SU-DHL-6 (cell line): ENCODE data around the gene APC.

ENCODE experiments used
- H2AFZ ChIP-seq: fragments of 200-600 bp; sonication (generic); 2 replicates; pipeline ENCODE4 v1.6.1; 2014; ENCODE audit warnings: low read depth, mild to moderate bottlenecking, moderate library complexity, mixed read lengths, antibody characterized with exemption, low read length; ENCODE audit not compliant: severe bottlenecking
- H3F3A ChIP-seq: fragments of 200-600 bp; shearing (Covaris generic); 2 replicates; pipeline ENCODE4 v1.6.0; 2016; ENCODE audit warnings: antibody characterized with exemption, mild to moderate bottlenecking; ENCODE audit not compliant: insufficient read depth
- H3K27ac ChIP-seq: fragments of 200-600 bp; sonication (generic); 2 replicates; pipeline ENCODE4 v1.5.1; 2016; ENCODE audit warnings: low read depth, mild to moderate bottlenecking, low read length, moderate library complexity, mixed read lengths
- H3K27me3 ChIP-seq: fragments of 200-600 bp; sonication (generic), shearing (Covaris generic); 2 replicates; pipeline ENCODE4 v1.6.0; 2014; ENCODE audit warnings: mild to moderate bottlenecking, low read length
- H3K36me3 ChIP-seq: fragments of 200-600 bp; sonication (generic); 2 replicates; pipeline ENCODE4 v1.6.1; 2014; ENCODE audit warnings: mild to moderate bottlenecking, low read length, mixed read lengths
- H3K4me2 ChIP-seq: fragments of 300-600, 200-600 bp; shearing (Covaris generic), sonication (generic); 2 replicates; pipeline ENCODE4 v1.6.0; 2014; ENCODE audit warnings: low read length, low read depth, mild to moderate bottlenecking; ENCODE audit not compliant: poor library complexity, severe bottlenecking
- H3K4me3 ChIP-seq: fragments of 200-600 bp; sonication (generic); 2 replicates; pipeline ENCODE4 v1.5.1; 2014; ENCODE audit warnings: antibody characterized with exemption, low read length, mild to moderate bottlenecking, mixed read lengths; ENCODE audit not compliant: insufficient read depth, poor library complexity, severe bottlenecking
- H3K79me2 ChIP-seq: fragments of 200-600 bp; sonication (generic); 2 replicates; pipeline ENCODE4 v1.6.1; 2014; ENCODE audit warnings: mild to moderate bottlenecking, low read length, moderate library complexity; ENCODE audit not compliant: insufficient read depth
- H3K9ac ChIP-seq: fragments of 200-600 bp; sonication (generic); 2 replicates; pipeline ENCODE4 v1.7.0; 2014; ENCODE audit warnings: mild to moderate bottlenecking, low read length
- H3K9me2 ChIP-seq: fragments of 200-600 bp; sonication (generic); replicated peaks from 2 replicates; pipeline ENCODE4 v1.6.1; 2014; ENCODE audit warnings: low read length; ENCODE audit not compliant: insufficient read depth
- H3K9me3 ChIP-seq: fragments of 200-600 bp; sonication (generic); 2 replicates; pipeline ENCODE4 v1.6.1; 2014; ENCODE audit warnings: low read length, mixed read lengths; ENCODE audit not compliant: insufficient read depth
- H4K20me1 ChIP-seq: fragments of 200-600 bp; sonication (generic); 2 replicates; pipeline ENCODE4 v1.6.1; 2014; ENCODE audit warnings: low read depth, mild to moderate bottlenecking, antibody characterized with exemption, low read length, moderate library complexity, mixed read lengths
- CTCF ChIP-seq: fragments of 200-600 bp; sonication (generic); IDR thresholded peaks from one replicate; pipeline ENCODE4 v1.5.1; 2017; ENCODE audit warnings: antibody characterized with exemption, mild to moderate bottlenecking, low read length, moderate library complexity; ENCODE audit not compliant: insufficient read depth, poor library complexity, severe bottlenecking
- EZH2phosphoT487 ChIP-seq: fragments of 200-600 bp; sonication (generic), shearing (Covaris generic); conservative IDR thresholded peaks from 2 replicates; pipeline ENCODE4 v1.6.1; 2018; ENCODE audit warnings: mild to moderate bottlenecking, antibody characterized with exemption, low read length, moderate library complexity, mixed read lengths

Gene APC

DNA sequence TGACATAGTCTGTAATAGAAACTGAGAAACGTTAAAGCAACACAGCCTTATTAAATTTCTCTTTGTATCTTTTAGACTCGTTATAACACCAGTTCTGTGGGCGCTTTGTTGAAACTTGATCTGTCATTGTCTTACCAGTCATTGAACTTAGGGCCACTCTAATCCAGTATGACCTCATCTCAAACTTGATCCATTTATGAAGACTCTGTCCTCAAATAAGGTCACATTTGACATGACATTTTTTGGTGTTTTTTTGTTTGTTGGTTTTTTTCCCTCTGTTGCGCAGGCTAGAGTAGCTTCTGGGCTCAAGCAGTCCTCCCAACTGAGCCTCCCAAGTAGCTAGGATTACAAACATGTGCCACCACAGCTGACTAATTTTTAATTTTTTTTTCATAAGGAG lies 5.9 kb downstream of the APC start:
- Histone ChIP-seq H3K36me3 (no peaks in the 10 kb centered on the region), H3K9me3 (no peaks in the 10 kb centered on the region), H3K4me3 (no peak overlapping the region), H3K27me3 (no peaks in the 10 kb centered on the region), H3K4me2 (no peak overlapping the region), H2AFZ (no peak overlapping the region), H3K9ac (no peak overlapping the region), H3K79me2 (peaks cover 52% of the 10 kb centered on the region), H4K20me1 (no peaks in the 10 kb centered on the region), H3F3A (0 out of 2 replicates have a peak, but pooled peaks cover 2% of the 10 kb centered on the region), H3K9me2 (no peaks in the 10 kb centered on the region), H3K27ac (no peak overlapping the region)
- no peak for TF ChIP-seq CTCF
- no peak for TF ChIP-seq EZH2phosphoT487

- TF ChIP-seq CTCF = no peak
- no peak for TF ChIP-seq EZH2phosphoT487
- Histone ChIP-seq H3K9me2 (no peaks in the 10 kb centered on the region), H3K4me3 (no peak overlapping the region), H2AFZ (no peak overlapping the region), H3K27me3 (no peaks in the 10 kb centered on the region), H4K20me1 (peaks cover 16% of the 10 kb centered on the region), H3K79me2 (peaks cover 19% of the 10 kb centered on the region; the same call in 1 of the 2 replicates), H3K27ac (no peak overlapping the region), H3K9me3 (no peaks in the 10 kb centered on the region), H3K4me2 (no peak overlapping the region), H3K9ac (no peak overlapping the region), H3K36me3 (no peaks in the 10 kb centered on the region), H3F3A (no peaks in the 10 kb centered on the region)
Observed at GRCh38 chr5:112752335-112752734, 14.7 kb downstream of the APC start.

- H2AFZ ChIP-seq = no peak overlapping the region
- H4K20me1 ChIP-seq = peaks cover 16% of the 10 kb centered on the region; the same call in 1 of the 2 replicates
- no peak overlapping the region for H3K27ac ChIP-seq
- H3K9me3 ChIP-seq = no peaks in the 10 kb centered on the region
- H3K36me3 ChIP-seq = peaks cover 6% of the 10 kb centered on the region; the same call in 1 of the 2 replicates
- no peak overlapping the region for H3K9ac ChIP-seq
- no peak overlapping the region for H3K4me3 ChIP-seq
- no peak overlapping the region for H3K4me2 ChIP-seq
- H3F3A ChIP-seq = no peaks in the 10 kb centered on the region
- TF ChIP-seq CTCF = no peak
- no peak for TF ChIP-seq EZH2phosphoT487
- no peaks in the 10 kb centered on the region for H3K9me2 ChIP-seq
- H3K79me2 ChIP-seq = peaks cover 12% of the 10 kb centered on the region; the same call in 1 of the 2 replicates
- no peaks in the 10 kb centered on the region for H3K27me3 ChIP-seq
Observed at GRCh38 chr5:112755703-112756102, 18.0 kb downstream of the APC start.
